AG09309 (cell line): ENCODE results near the gene DIAPH3.

Experiments used
- DNase-seq: peaks from one replicate; pipeline ENCODE4 v3.0.0-alpha.2; 2010; ENCODE audit warnings: low read depth
- H3K4me3 ChIP-seq: 2 replicates; pipeline ENCODE4 v1.5.1; 2011; ENCODE audit warnings: mild to moderate bottlenecking, low read depth, low read length, moderate library complexity; ENCODE audit not compliant: control insufficient read depth
- TF ChIP-seq, protein P1 (sequence below): IDR thresholded peaks from 2 replicates; pipeline ENCODE4 v1.5.1; 2011; ENCODE audit warnings: mild to moderate bottlenecking, low read depth, low read length, inconsistent platforms; ENCODE audit not compliant: insufficient read depth, control insufficient read depth; ENCODE audit errors: missing control alignments

DIAPH3 gene

DNA sequence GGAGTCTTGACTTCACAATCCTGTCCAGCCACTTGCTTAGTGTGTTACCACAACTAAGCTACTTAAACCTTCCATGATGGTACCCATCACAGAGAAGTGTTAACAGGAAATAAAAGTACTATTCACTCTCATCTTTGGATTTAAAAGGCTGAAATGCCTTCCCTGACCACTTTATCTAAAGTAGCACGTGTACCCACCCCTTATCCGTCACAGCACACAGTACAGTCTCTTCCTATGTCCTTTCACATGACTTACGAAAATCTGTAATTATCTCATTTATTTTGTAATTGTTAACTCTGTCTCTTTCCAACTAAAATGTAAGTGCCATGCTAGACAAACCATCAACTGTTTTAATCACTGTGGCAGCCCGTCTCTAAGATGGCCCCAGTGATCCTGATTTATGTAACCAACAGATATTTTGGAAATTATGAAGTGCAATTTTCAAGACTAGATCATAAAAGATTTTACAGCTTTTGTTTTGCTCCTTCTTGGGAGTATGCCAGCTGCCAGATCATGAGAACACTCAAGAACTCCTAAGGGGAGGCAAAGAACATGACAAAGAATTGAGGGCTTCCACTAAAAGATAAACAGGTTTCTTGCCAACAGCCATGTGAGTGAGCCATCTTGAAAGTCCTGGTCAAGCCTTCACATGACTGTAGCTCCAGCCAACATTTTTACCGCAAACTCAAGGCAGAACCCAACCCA is 44.9 kb downstream of the DIAPH3 start:
- no peak for DNase-seq
- H3K4me3 ChIP-seq = no peak overlapping the region
- TF ChIP-seq, protein P1, sequence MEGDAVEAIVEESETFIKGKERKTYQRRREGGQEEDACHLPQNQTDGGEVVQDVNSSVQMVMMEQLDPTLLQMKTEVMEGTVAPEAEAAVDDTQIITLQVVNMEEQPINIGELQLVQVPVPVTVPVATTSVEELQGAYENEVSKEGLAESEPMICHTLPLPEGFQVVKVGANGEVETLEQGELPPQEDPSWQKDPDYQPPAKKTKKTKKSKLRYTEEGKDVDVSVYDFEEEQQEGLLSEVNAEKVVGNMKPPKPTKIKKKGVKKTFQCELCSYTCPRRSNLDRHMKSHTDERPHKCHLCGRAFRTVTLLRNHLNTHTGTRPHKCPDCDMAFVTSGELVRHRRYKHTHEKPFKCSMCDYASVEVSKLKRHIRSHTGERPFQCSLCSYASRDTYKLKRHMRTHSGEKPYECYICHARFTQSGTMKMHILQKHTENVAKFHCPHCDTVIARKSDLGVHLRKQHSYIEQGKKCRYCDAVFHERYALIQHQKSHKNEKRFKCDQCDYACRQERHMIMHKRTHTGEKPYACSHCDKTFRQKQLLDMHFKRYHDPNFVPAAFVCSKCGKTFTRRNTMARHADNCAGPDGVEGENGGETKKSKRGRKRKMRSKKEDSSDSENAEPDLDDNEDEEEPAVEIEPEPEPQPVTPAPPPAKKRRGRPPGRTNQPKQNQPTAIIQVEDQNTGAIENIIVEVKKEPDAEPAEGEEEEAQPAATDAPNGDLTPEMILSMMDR = no peak

DNA sequence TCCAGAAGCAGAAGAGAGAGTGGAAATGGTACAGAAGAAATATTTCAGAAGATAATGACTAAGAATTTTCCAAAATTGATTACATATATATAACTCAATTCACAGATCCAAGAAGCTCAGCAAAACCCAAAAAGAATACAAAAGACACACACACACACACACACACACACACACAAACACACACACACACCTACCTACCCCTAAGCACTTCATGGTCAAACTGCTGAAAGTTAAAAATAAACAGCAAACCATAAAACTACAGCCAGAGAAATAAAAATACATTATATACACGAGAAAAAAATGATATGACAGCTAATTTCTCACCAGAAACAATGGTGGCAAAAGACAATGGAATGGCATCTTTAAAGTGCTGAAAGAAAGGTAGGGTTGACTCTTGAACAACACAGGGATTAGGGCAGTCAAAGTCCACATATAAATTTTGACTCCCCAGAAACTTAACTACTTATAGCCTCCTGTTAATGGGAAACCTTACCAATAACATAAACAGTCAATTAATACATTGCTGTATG is 49.2 kb downstream of the DIAPH3 start:
- TF ChIP-seq, protein P1 = no peak
- no peak for DNase-seq
- no peak overlapping the region for H3K4me3 ChIP-seq

DNA sequence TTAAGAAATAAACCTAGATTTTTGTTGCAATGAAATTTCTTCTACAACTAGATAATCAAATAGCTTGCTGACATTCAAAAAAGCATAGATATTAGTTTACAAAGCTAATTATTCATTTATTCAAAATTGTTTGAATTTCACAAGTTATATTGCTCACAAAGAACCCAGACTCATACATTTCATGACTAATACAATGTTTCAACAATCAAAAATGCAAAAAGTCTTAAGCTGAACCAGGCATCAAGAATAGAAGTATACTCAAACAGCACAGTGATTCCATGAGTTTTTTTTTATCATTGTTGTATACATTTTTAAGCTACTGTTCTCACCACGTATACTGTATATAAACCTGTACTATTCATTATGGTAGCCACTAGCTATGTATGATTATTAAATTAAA is 51.0 kb downstream of the DIAPH3 start:
- no peak overlapping the region for H3K4me3 ChIP-seq
- TF ChIP-seq, protein P1 = no peak
- DNase-seq = no peak

DNA sequence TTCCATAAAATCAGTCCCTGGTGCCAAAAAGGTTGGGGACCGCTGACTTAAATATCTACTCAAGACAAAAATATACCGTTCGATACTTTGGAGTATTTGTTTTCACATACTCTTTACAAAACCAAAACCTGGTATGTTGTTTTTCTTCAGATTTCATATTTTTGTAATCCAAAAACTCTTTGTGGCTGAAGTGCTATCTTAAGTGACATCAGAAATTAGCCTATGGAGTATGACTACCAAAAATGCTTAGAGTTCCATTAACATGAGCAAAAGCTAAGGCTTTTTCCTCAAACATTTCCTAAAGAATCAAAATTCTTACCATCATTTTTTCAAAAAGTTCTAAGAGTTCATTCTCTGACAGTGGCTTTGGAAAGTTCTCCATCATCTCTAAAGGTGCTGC is 52.0 kb downstream of the DIAPH3 start:
- H3K4me3 ChIP-seq = no peak overlapping the region
- TF ChIP-seq, protein P1 = no peak
- DNase-seq = no peak

DNA sequence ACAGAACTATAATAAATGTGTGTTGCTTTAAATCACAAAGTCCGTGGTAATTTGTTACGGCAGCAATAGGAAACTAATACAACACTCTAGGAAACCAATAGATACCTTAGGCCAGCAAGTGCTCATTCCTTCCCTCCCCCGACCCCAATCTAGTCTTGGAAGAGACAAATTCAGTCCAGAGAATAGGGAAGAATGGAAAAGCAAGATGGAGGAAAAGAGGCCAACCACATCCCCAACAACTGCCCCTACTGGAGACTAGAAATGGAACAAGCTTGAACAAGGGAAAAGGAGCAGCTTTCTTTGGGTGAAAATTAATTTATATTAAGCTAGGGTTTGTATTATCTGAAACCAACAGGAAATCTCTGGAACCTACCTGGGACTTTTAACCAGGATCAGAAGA is 54.4 kb downstream of the DIAPH3 start:
- no peak for DNase-seq
- TF ChIP-seq, protein P1 = no peak
- H3K4me3 ChIP-seq = no peak overlapping the region

DNA sequence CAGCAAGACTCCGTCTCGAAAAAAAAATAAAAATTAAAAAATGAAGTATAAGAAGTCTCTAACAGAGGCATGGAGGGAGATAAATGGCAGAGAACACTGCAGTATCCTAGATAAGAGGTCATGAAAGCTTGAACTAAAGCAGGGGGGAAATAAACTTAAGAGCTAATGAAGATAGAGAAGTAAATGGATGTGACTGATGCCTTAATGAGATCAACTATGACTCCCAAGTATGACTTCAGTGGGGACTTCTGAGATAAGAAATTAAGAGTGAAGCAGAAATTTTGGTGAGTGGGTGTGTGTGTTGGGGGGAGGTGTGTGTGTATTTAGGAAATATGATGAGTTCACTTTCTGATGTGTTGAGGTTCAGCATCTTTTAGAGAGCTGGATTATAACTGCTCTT is 55.1 kb downstream of the DIAPH3 start:
- no peak overlapping the region for H3K4me3 ChIP-seq
- TF ChIP-seq, protein P1 = no peak
- no peak for DNase-seq
